ENCODE measurements around the gene IFITM10.

- TF ChIP-seq EZH2 (IDR thresholded peaks at IDR 0.05) (no peak), POLR2AphosphoS5 (IDR thresholded peaks at IDR 0.05; ENCODE audit: borderline replicate concordance, low read depth, low read length) (no peak)
Observed at GRCh38 chr11:1702506-1702905, 47.9 kb downstream of the IFITM10 start.

Data from SK-N-MC (cell line).